ENCODE measurements around the gene MAML3.

MAML3 gene

GRCh38 chr4:139764686-139765310 is 389.2 kb downstream of the MAML3 start:
- DNase-seq (ENCODE audit: low spot score) = no peak
- TF ChIP-seq CTCF (IDR thresholded peaks at IDR 0.05; ENCODE audit: extremely low read depth, missing control alignments) = no peak

- no peak for DNase-seq (ENCODE audit: low spot score)
- TF ChIP-seq CTCF (IDR thresholded peaks at IDR 0.05; ENCODE audit: extremely low read depth, missing control alignments) = no peak
Measured at GRCh38 chr4:139764182-139764581, 389.8 kb downstream of the MAML3 start.

- no peak for TF ChIP-seq CTCF (IDR thresholded peaks at IDR 0.05; ENCODE audit: extremely low read depth, missing control alignments)
- DNase-seq (ENCODE audit: low spot score) = no peak
Measured at GRCh38 chr4:139763672-139764071, 390.3 kb downstream of the MAML3 start.

- DNase-seq (ENCODE audit: low spot score) = no peak
- TF ChIP-seq CTCF (IDR thresholded peaks at IDR 0.05; ENCODE audit: extremely low read depth, missing control alignments) = no peak
Measured at GRCh38 chr4:139763205-139763604, 390.8 kb downstream of the MAML3 start.

GRCh38 chr4:139762720-139763119 is 391.3 kb downstream of the MAML3 start:
- no peak for DNase-seq (ENCODE audit: low spot score)
- no peak for TF ChIP-seq CTCF (IDR thresholded peaks at IDR 0.05; ENCODE audit: extremely low read depth, missing control alignments)

- DNase-seq (ENCODE audit: low spot score) = no peak
- no peak for TF ChIP-seq CTCF (IDR thresholded peaks at IDR 0.05; ENCODE audit: extremely low read depth, missing control alignments)
Measured at GRCh38 chr4:139761461-139761860, 392.5 kb downstream of the MAML3 start.

GRCh38 chr4:139760567-139760966 is 393.4 kb downstream of the MAML3 start:
- no peak for DNase-seq (ENCODE audit: low spot score)
- no peak for TF ChIP-seq CTCF (IDR thresholded peaks at IDR 0.05; ENCODE audit: extremely low read depth, missing control alignments)
